ENCODE data around the gene ZNF334. TPM values are rescaled to one million over a fixed set of nuclear protein-coding genes. Genes with fewer than 3 reads are reported as not detected.

Gene ZNF334
- total and polyA plus RNA-seq, 8 donors: 1.4 to 12.8 (median 3.8) TPM

GRCh38 chr20:46505506-46505905, 7.9 kb downstream of the ZNF334 start:
- no peak overlapping the region for H3K27ac ChIP-seq
- no peak for DNase-seq
- H3K27me3 ChIP-seq: no peaks in the 10 kb centered on the region
- H3K4me3 ChIP-seq: no peak overlapping the region
- peaks cover 18 to 39% (median 32%) of the 10 kb centered on the region in 4 donors for H3K9me3 ChIP-seq
- TF ChIP-seq POLR2A (IDR thresholded peaks at IDR 0.05): no peak
- TF ChIP-seq CTCF (IDR thresholded peaks at IDR 0.05): no peak
- TF ChIP-seq POLR2AphosphoS5 (IDR thresholded peaks at IDR 0.05): no peak
- no peak for TF ChIP-seq EP300 (IDR thresholded peaks at IDR 0.05)
- intact Hi-C loops (cut with DNase I; ENCODE audit: low total_unique reads): no loop called here
- H3K36me3 ChIP-seq: peaks cover 0 to 14% (median 2%) of the 10 kb centered on the region in 4 donors
- no peaks in the 10 kb centered on the region for H3K4me1 ChIP-seq
- WGBS, 5 donors: 90 to 99% (median 97%) methylated on average over 3 of the region's 3 CpGs

- intact Hi-C loops (cut with DNase I; ENCODE audit: low total_unique reads): no loop called here
- Histone ChIP-seq H3K4me3 (no peak overlapping the region), H3K4me1 (no peaks in the 10 kb centered on the region), H3K9me3 (peaks cover 35 to 62% (median 52%) of the 10 kb centered on the region in 4 donors), H3K27ac (no peak overlapping the region), H3K27me3 (no peaks in the 10 kb centered on the region), H3K36me3 (peaks cover 0 to 21% (median 2%) of the 10 kb centered on the region in 4 donors)
- no peak for TF ChIP-seq CTCF (IDR thresholded peaks at IDR 0.05)
- no peak for TF ChIP-seq POLR2A (IDR thresholded peaks at IDR 0.05)
- no peak for TF ChIP-seq POLR2AphosphoS5 (IDR thresholded peaks at IDR 0.05)
- TF ChIP-seq EP300 (IDR thresholded peaks at IDR 0.05): no peak
- 92 to 96% (median 95%) methylated on average over 6 of the region's 6 CpGs for WGBS, 5 donors
- DNase-seq: no peak
Measured at GRCh38 chr20:46501961-46502360, 11.4 kb downstream of the ZNF334 start.

GRCh38 chr20:46501337-46501942, 11.9 kb downstream of the ZNF334 start:
- intact Hi-C loops (cut with DNase I; ENCODE audit: low total_unique reads): no loop called here
- Histone ChIP-seq H3K27me3 (no peaks in the 10 kb centered on the region), H3K4me1 (no peaks in the 10 kb centered on the region), H3K27ac (no peak overlapping the region), H3K4me3 (no peak overlapping the region), H3K9me3 (peaks cover 35 to 67% (median 54%) of the 10 kb centered on the region in 4 donors), H3K36me3 (peaks cover 0 to 26% (median 2%) of the 10 kb centered on the region in 4 donors)
- no peak for TF ChIP-seq POLR2A (IDR thresholded peaks at IDR 0.05)
- TF ChIP-seq EP300 (IDR thresholded peaks at IDR 0.05): no peak
- TF ChIP-seq CTCF (IDR thresholded peaks at IDR 0.05): no peak
- TF ChIP-seq POLR2AphosphoS5 (IDR thresholded peaks at IDR 0.05): no peak
- DNase-seq: no peak
- WGBS, 5 donors: 92 to 99% (median 96%) methylated on average over 5 of the region's 5 CpGs

GRCh38 chr20:46494077-46494476, 19.3 kb downstream of the ZNF334 start:
- Histone ChIP-seq H3K4me3 (no peak overlapping the region), H3K36me3 (peaks cover 0 to 11% (median 0%) of the 10 kb centered on the region in 4 donors), H3K27me3 (peaks cover 0 to 2% (median 0%) of the 10 kb centered on the region in 3 donors), H3K27ac (no peak overlapping the region), H3K4me1 (no peaks in the 10 kb centered on the region), H3K9me3 (peaks cover 4 to 28% (median 20%) of the 10 kb centered on the region in 4 donors)
- no peak for DNase-seq
- 74 to 80% (median 75%) methylated on average over 4 of the region's 4 CpGs for WGBS, 5 donors
- intact Hi-C loops (cut with DNase I; ENCODE audit: low total_unique reads): no loop called here
- TF ChIP-seq CTCF (IDR thresholded peaks at IDR 0.05) (no peak), POLR2AphosphoS5 (IDR thresholded peaks at IDR 0.05) (no peak), EP300 (IDR thresholded peaks at IDR 0.05) (no peak), POLR2A (IDR thresholded peaks at IDR 0.05) (no peak)

Measured in stomach (tissue), 9 donors.